Breast epithelium (tissue), 4 donors: ENCODE results near the gene IL3. TPM values are rescaled to one million over a fixed set of nuclear protein-coding genes. Genes with fewer than 3 reads are reported as not detected.

Experiments used
- DNase-seq, 2 donors: peaks; one replicate each; pipeline ENCODE4 v3.0.0-alpha.2; 2019; ENCODE audit warnings: low spot score in 2 of 2
- H3K27ac ChIP-seq, 2 donors: fragments of 200-600 bp; sonication (generic) in 1 of 2; one replicate each; pipeline ENCODE4 v1.5.1; 2016 to 2019; ENCODE audit warnings: mild to moderate bottlenecking in 1 of 2
- H3K27me3 ChIP-seq, 2 donors: fragments of 200-600 bp; sonication (generic) in 1 of 2; one replicate each; pipeline versions ENCODE4 v1.5.1 to v1.6.0; 2017 to 2019; ENCODE audit warnings: control low read depth in 1 of 2, mild to moderate bottlenecking in 1 of 2
- H3K36me3 ChIP-seq: fragments of 200-600 bp; one replicate; pipeline ENCODE4 v1.5.1; 2019
- H3K4me1 ChIP-seq, 2 donors: fragments of 200-600 bp; sonication (generic); one replicate each; pipeline ENCODE4 v1.5.1; 2016 to 2019; ENCODE audit warnings: control low read depth in 1 of 2
- H3K4me3 ChIP-seq, 3 donors: fragments of 200-600 bp; sonication (generic); 1 replicate in 2 of 3; 2 replicates in 1 of 3; pipeline ENCODE4 v1.5.1; 2016 to 2019; ENCODE audit warnings: mild to moderate bottlenecking in 3 of 3, moderate library complexity in 2 of 3
- H3K9me3 ChIP-seq, 2 donors: fragments of 200-600 bp; sonication (generic) in 1 of 2; one replicate each; pipeline ENCODE4 v1.5.1; 2016 to 2019; ENCODE audit warnings: control low read depth in 1 of 2
- CTCF ChIP-seq, 3 donors: fragments of 450-650 bp; IDR thresholded peaks; one replicate each; pipeline ENCODE4 v1.5.1; 2016 to 2017; ENCODE audit warnings: antibody characterized with exemption in 3 of 3, mild to moderate bottlenecking in 3 of 3, moderate library complexity in 3 of 3
- POLR2A ChIP-seq: fragments of 450-650 bp; IDR thresholded peaks from one replicate; pipeline ENCODE4 v1.6.1; 2016; ENCODE audit warnings: antibody characterized with exemption, mild to moderate bottlenecking, moderate library complexity
- POLR2AphosphoS5 ChIP-seq, 3 donors: sonication (generic); formaldehyde crosslinking; IDR thresholded peaks; one replicate each; pipeline ENCODE4 v1.6.1; 2017; ENCODE audit warnings: antibody characterized with exemption in 3 of 3
- intact Hi-C: fragments of 100-400 bp; cut with DNase I; formaldehyde crosslinking; loops from one replicate; pipeline ENCODE4 v1.15.1; 2023; ENCODE audit warnings: low total_unique reads
- total RNA-seq, 3 donors: library from RNA; depleted of rRNA; stranded (reverse); fragments of >200 nt; gene quantifications; one replicate each; pipeline ENCODE4 v1.1.0, GENCODE V29; 2016

Gene IL3
- total RNA-seq, 3 donors from 2014 or later: not detected

GRCh38 chr5:132021654-132022053, 38.8 kb upstream of the IL3 start:
- Histone ChIP-seq H3K27ac (no peak overlapping the region), H3K36me3 (no peaks in the 10 kb centered on the region), H3K4me1 (no peaks in the 10 kb centered on the region), H3K4me3 (no peak overlapping the region), H3K27me3 (peaks cover 0 to 10% of the 10 kb centered on the region in 2 donors), H3K9me3 (no peaks in the 10 kb centered on the region)
- DNase-seq: no peak
- intact Hi-C loops: no loop called here
- no peak for TF ChIP-seq CTCF (IDR thresholded peaks at IDR 0.05)
- no peak for TF ChIP-seq POLR2A

- Histone ChIP-seq H3K27me3 (peaks cover 0 to 10% of the 10 kb centered on the region in 2 donors), H3K36me3 (no peaks in the 10 kb centered on the region), H3K9me3 (no peaks in the 10 kb centered on the region), H3K27ac (no peak overlapping the region), H3K4me1 (no peaks in the 10 kb centered on the region), H3K4me3 (no peak overlapping the region)
- intact Hi-C loops: no loop called here
- DNase-seq: no peak
- TF ChIP-seq CTCF (IDR thresholded peaks at IDR 0.05): no peak
- TF ChIP-seq POLR2A: no peak
- no peak for TF ChIP-seq POLR2AphosphoS5 (IDR thresholded peaks at IDR 0.05)
These were observed 37.7 kb upstream of the IL3 start for GRCh38 chr5:132022737-132023136.

GRCh38 chr5:132023258-132024116, 37.0 kb upstream of the IL3 start:
- TF ChIP-seq POLR2AphosphoS5 (IDR thresholded peaks at IDR 0.05) (no peak), POLR2A (no peak), CTCF (IDR thresholded peaks at IDR 0.05) (no peak)
- Histone ChIP-seq H3K9me3 (no peaks in the 10 kb centered on the region), H3K27me3 (peaks cover 0 to 10% of the 10 kb centered on the region in 2 donors), H3K4me3 (no peak overlapping the region), H3K27ac (no peak overlapping the region), H3K36me3 (no peaks in the 10 kb centered on the region), H3K4me1 (no peaks in the 10 kb centered on the region)
- DNase-seq: no peak
- intact Hi-C loops: no loop called here

GRCh38 chr5:132024117-132024435, 36.4 kb upstream of the IL3 start:
- Histone ChIP-seq H3K4me1 (no peaks in the 10 kb centered on the region), H3K4me3 (no peak overlapping the region), H3K9me3 (no peaks in the 10 kb centered on the region), H3K27ac (no peak overlapping the region), H3K27me3 (peaks cover 0 to 10% of the 10 kb centered on the region in 2 donors), H3K36me3 (no peaks in the 10 kb centered on the region)
- intact Hi-C loops: no loop called here
- no peak for DNase-seq
- TF ChIP-seq POLR2AphosphoS5 (IDR thresholded peaks at IDR 0.05) (no peak), CTCF (IDR thresholded peaks at IDR 0.05) (no peak), POLR2A (no peak)

- DNase-seq: no peak
- intact Hi-C loops: no loop called here
- TF ChIP-seq POLR2AphosphoS5 (IDR thresholded peaks at IDR 0.05) (no peak), CTCF (IDR thresholded peaks at IDR 0.05) (no peak)
These were observed 35.6 kb upstream of the IL3 start for GRCh38 chr5:132024789-132025402.

More at GRCh38 chr5:132024789-132025402, 35.6 kb upstream of the IL3 start:
- Histone ChIP-seq H3K9me3 (no peaks in the 10 kb centered on the region), H3K36me3 (no peaks in the 10 kb centered on the region), H3K4me3 (no peak overlapping the region), H3K27me3 (peaks cover 0 to 10% of the 10 kb centered on the region in 2 donors), H3K27ac (no peak overlapping the region), H3K4me1 (no peaks in the 10 kb centered on the region)
